CD4-positive, alpha-beta T cell treated with Interleukin-15 for 1 hour (primary cell): ENCODE results near the gene FRS2.

Experiments used
- DNase-seq: peaks from one replicate; pipeline ENCODE4 v3.0.0-alpha.2; 2020

The FRS2 gene

DNA sequence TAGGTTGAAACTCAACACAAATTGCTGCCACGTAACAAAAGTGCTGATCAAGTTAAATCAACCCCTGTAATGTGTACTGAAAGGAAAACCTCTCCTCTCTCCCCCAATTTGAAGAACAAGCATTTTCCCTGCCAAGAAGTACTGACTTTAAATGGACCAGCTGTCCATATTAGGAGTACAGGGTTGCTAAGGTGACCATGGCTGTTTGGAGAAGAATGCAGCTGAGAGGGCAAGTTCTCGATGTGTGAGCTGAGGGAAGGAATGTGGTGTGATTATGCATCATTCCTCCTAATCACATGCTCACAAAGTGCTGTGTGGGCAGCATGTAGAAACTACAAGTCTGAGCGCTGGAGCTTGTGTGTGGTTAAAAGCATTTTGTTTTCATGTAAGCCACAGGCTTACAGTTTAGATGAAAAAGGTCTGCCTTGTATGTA lies 64.2 kb downstream of the FRS2 start:
- DNase-seq = no peak

DNA sequence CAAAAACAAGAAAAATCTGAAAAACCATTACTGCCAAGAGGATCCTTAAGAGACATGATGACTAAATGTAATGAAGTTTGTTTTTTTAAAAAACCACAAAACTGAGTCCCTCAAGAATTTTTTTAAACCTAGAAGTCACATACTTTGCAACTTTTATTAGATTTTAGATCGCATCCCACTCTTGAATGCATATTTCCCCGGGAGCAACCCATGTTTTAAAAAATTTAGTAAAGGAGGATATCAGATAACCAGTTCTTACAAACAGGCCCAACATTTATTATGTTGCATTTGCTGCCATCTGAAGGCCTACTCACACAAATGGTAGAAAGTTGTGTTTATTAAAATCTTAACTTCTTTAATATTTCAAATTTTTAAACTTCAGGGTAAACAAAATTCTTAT lies 70.8 kb downstream of the FRS2 start:
- DNase-seq = no peak

DNA sequence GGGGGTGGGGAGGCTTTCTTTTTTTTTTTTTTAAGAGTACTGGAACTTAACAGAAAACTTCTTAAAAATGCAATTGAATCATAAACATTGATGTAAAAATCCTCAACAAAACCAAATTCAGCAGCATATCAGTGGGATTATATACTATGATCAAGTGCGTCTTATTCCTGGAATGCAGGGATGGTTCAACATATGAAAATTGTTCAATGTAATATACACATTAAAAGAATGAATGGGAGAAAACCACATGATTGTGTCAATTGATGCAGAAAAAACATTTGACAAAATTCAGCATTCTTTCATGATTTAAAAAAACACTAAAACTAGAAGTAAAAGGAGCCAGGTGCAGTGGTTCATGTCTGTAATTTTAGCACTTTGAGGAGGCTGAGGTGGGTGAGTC lies 73.9 kb downstream of the FRS2 start:
- DNase-seq = no peak

DNA sequence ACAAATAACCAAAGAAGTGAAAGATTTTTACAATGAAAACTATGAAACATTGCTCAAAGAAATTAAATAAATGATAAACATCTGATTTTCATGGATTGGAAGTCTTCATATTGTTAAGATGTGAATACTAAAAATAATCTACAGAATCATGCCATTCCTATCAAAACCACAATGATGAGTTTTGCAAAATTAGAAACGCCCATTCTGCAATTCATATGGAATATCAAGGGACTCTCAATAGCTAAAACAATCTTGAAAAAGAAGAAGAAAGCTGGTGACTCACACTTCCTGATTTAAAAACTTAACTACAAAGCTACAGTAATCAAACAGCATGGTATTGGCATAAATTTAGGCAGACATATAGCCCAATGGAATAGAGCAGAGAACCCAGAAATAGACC lies 74.9 kb downstream of the FRS2 start:
- no peak for DNase-seq

DNA sequence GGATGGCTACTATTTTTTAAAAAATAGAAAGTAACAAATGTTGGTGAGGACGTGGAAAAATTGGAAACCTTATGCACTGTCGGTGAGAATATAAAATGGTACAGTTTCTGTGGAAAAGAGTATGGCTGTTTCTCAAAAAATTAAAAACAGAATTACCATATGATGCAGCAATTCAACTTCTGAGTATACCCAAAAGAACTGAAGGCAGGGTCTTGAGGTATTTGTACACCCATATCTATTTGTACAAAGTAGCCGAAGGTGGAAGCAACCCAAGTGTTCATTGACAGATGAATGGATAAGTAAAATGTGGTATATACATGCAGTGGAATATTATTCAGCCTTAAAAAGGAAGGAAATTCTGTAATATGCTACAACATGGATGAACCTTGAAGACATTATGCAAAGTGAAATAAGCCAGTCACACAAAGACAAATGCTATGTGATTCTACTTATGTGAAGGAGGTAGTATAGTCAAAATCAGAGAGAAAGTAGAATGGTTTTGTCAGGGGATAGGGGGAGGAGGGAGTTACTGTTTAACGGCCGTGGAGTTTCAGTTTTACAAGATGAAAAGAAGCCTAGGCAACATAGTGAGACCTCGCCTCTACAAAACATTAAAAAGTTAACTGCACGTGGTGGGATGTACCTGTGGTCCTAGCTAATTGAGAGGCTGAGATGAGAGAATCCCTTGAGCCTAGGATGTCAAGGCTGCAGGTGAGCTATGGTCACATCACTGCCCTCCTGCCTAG lies 76.7 kb downstream of the FRS2 start:
- no peak for DNase-seq

DNA sequence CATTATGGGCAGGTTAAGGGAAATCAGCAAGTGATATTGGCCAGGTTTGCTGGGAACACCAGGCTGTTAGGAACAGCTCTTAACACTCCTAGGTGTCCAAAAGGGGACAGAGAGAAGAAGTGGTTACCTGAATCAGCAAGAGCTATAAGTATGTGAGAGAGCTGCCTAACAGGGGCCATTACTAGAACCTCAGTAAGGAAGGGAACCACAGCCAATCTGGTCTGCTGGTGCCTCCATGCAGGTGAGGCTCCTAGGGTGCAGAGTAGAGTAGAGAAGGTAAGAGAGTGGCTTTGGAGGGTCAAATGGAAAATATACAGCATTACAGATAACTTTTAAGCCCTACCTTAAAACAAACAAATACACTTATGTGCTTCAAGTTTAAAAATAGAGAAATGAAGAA lies 78.5 kb downstream of the FRS2 start:
- DNase-seq = no peak

DNA sequence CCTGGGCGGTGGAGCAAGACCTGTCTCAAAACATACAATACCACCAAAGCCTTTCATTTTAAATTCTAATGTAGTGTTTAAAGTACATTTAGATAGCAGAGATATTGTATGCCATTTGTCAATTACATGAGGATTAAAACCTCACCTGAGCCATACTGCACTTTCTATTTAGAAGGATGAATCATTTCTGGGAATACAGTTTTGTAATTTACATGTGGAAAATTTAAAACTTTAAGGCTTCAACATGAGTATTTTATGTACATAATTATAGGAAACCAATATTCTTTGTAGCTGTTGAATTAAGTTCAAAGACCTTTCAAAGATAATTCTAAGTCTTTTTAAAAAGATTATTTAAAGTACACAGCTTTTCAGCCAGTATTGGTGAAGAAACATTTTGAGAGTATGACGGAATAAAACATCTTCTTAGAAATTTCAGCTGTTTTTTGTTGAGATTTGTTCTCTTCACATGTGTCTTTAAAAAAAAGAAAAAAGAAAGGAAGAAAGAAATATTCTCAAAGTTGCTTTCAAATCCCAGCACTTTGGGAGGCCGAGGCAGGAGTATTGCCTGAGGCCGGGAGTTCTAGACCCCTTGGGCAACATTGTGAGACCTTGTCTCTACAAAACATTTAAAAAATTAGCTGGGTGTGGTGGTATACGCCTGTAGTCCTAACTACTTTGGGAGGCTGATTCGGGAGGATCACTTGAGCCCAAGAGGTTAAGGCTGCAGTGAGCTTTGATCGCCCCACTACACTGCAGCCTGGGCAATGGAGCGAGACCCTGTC lies 80.6 kb downstream of the FRS2 start:
- DNase-seq = no peak

DNA sequence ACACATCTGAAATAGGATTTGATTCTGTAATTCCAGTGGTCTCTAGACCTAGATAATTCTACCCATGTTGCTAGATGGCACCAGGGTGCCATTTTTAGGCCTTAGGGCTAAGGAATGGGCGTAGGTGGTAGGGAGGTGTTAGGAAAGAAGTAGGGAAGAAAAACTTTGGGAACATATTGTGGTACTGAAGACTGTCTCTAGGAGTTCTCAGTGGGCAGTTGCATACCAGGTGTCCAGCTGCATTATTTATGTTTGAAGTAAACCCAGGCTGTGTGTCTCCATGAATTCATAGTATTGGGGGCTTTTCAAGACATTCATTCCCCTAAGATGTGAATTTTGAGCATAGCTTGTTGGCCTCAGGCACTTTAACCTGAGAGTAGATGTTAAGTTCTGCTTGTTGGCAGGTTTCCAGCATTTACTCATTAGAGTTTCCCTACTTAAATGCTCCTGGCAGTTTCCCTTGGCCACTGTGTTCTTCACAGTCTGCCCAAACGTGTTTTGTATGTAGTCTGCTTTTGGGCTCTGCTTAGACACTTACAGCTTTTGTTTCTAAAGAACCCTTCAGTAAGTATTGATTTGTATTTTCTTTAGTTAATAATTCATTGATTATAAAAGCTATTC lies 83.5 kb downstream of the FRS2 start:
- DNase-seq = no peak

DNA sequence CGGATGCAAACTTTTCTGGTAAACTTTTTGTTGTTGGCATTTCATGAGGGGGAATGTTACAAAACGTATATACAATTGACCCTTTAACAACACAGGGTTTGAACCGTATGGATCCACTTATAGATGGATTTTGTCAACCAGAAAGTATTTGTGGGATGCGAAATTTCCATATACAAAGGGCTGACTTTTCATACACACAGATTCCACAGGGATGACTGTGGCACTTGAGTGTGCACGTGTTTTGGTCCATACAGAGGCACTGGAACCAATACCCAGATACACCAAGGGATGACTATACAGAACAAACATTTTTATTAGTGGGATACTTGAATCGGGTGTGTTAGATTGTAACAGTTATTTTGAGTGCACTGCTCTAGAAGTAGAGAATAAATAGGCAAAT lies 85.3 kb downstream of the FRS2 start:
- no peak for DNase-seq

DNA sequence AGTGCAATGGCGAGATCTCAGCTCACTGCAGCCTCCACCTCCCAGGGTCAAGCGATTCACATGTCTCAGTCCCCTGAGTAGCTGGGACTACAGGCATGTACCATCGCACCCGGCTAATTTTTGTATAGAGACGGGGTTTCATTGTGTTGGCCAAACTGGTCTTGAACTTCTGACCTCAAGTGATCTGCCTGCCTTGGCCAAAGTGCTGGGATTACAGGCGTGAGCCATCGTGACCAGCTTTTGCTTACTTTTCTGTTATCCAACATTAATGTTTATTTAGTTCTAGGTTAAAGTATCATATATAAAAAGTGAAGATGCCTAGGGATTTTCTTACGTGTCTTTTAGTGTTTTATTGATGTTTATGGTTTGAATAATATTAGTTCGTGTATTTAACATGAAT lies 86.2 kb downstream of the FRS2 start:
- DNase-seq = no peak

DNA sequence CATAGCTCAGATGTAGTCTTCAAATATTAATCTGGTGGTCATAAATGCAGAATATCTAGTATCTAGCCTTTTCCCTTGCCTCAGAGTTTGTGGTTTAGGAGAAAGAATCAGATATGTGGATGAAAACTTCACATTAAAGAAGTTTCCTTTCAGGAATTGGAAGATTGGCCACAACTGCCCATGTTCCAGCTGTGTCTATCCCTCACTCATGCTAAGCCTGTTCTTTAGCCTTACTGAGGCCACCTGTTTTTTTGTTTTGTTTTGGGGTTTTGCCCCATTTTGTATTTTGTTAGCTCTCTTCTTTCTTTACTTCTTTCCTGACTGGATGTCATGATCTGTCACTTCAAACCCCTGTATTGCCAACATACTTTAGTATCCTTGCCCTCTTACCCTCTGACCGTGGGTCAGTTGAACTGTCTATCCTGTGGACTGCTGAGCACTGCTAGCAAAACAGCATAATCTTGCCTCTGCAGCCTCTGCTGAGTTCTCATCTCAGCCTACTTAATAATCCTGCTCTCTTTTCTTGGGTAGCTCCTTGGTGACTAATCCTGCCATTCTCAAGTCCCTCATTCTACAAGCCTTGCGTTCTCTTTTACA lies 93.1 kb downstream of the FRS2 start:
- no peak for DNase-seq

DNA sequence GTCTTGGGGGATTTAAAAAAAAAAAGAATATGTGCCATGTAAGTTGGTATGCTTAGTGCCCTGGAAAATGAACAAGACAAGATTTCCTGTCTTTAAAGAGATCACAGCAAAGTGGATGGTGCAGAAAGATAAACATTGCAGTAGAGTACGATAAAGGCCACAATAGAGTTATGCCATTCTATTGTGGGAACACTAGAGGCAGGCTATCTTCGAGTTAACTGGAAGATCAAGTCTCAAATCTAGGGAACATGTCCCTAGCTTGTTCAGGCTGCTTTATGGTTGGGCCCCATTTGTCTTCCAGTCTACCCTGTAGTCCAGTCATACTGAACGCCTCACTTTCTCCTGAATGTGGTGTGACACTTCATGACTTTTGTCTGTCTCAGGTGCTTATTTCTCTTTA lies 96.4 kb downstream of the FRS2 start:
- no peak for DNase-seq

DNA sequence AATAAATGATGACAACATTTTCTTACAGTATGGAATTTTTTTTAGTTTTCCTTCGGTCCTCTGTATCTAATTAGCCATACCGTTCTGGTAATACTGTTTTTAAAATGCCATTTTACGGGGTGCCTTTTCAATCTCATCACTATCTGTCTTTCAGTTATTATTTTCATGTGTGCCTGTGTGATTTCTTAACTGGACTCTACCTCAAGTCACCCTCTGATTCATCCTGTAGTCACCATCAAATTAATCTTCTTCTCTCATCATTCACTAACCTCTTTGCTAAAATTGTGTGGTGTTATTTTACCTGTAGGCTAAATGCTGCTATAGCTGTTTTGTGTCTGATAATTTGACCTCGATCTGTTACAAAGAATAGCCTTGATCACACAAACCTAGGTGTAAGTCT lies 99.0 kb downstream of the FRS2 start:
- no peak for DNase-seq

DNA sequence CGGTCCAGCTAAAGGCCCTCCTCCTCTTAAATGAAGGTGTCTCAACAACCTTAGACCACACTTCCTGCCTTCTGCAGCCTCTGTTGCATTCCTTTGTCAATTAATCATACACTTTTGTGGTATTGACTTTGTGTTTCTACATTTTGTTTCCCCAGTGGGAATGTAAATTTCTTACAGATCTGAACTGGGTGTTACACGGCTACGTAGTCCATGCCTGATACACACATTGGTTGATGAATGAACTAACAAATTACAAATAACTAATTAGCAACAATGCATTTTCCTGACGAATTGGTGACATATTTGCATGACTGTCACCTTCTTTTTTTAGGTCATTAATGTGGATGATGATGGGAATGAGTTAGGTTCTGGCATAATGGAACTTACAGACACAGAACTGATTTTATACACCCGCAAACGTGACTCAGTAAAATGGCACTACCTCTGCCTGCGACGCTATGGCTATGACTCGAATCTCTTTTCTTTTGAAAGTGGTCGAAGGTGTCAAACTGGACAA lies 99.9 kb downstream of the FRS2 start:
- no peak for DNase-seq

DNA sequence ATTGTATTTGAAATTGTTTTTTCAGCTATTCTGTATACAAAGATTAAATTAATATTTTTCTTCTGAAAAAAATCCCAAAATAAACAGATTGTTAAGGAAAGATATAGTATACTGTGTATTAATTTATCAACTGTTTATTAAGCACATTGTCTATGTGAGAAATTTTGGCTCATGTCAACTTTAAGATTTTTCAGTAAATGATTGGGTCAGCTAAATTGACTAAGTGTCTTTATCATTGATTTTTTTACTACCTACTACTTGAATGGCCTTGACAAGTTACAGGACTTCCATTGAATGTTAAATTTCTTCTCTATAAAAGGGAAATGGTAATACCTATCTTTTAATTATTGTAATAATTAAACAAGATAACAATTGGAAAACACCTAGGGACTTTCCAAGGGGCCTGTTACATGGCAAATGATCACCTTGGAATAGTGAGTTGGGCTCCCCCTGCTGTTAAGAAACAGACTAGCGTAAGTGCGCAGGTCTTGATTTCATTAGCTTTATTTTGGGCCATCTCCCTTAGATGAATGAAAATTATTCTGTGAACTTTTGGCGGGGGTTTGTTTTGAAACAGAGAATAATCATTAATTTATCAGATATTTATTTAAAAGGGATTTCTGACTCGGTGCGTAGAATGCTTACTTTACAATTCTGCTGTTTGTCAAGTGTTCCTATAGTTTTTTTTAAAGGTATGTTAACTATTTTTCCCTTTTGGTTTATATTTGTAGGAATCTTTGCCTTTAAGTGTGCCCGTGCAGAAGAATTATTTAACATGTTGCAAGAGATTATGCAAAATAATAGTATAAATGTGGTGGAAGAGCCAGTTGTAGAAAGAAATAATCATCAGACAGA lies 100.6 kb downstream of the FRS2 start:
- peak; percentile 54 for DNase-seq

DNA sequence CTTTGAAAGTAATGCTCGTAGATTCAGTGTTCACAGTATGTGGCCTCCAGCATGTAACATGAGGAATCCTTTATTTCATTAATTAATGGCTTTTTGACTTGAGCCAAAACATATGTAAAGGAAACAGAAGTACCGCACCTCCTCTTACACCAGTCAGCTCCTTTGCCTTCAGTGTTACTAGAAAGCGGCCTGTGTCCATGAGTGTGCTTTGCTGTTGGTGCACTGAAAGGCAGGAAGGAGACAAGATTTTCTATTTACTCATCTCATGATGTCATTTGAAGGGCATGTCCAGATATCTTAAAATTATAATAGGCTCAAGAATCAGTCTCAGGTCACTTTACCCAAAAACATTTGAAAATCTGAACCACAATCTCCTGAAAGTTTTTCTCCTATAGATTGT lies 105.2 kb downstream of the FRS2 start:
- no peak for DNase-seq

DNA sequence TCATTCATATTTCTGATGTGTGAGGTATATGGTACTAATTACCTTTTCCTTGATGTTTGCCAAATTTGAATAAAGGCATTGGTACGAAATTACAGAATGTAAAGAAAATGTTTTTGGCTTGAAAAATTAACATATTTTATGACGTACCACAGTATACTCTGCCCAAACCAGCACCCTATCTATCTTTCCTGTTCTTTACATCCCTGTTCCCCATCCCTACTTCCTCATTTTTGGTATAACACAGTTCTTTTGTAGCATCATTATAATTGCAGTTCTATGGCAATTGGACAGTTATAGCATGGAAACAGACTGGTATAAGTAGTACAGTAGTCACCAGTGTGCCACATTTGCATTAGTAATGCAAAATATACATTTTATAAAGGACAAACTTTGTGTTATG lies 108.1 kb downstream of the FRS2 start:
- DNase-seq = no peak

DNA sequence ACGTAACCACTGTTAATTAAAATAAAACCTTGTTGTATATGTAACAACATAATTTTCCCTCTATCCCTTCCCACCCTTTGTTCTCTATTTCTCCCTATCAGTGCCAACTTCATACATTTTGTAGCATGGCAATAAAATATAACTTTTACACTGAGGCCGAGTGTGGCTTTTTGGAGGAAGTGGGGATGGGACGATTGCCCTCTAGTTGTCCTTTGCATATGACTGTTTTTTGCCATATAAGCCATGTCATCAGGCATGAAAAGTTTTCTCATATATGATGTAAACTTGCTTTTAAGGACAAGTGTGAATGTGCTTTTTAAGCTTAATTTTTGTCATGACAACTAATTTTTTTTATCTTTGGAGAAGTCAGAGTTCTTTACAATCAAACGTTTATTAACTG lies 108.8 kb downstream of the FRS2 start:
- no peak for DNase-seq

DNA sequence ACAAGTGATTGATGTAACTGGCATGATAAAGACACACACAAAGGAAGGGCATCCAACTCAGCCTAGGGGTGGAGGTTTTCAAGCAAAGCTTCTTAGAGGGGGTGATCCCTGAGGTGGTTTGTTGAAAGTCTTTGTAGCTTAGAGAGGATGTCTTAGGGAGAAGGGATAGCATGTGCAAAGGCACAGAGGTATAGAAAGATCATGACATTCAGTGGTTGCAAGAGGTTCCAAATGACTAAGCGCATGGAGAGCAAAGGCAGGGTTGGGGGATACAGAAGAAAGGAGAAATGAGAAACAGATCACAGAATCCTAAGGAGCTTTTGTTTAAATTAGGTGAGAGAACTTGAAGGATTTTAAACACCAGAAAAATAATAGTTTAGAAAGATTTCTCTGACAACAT lies 109.9 kb downstream of the FRS2 start:
- DNase-seq = no peak

DNA sequence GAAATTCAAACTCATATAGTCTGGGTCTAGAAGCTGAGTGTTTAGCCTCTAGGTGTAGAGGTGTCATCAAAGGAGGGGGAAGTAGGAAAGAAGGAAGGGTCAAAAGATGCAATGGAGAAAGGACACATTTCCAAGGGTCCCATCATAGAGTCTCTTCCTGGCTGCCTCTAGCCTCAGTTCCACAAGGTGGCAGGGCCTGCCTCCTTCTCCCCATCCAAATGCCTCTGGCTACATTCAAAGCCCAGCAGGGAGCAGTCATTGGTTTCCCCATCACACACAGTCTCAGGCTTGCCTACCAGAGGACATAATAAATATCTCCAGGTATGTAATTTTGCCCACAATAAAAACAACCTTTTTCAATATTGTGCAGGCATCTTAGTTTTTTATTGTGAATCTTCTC lies 113.0 kb downstream of the FRS2 start:
- DNase-seq = no peak

DNA sequence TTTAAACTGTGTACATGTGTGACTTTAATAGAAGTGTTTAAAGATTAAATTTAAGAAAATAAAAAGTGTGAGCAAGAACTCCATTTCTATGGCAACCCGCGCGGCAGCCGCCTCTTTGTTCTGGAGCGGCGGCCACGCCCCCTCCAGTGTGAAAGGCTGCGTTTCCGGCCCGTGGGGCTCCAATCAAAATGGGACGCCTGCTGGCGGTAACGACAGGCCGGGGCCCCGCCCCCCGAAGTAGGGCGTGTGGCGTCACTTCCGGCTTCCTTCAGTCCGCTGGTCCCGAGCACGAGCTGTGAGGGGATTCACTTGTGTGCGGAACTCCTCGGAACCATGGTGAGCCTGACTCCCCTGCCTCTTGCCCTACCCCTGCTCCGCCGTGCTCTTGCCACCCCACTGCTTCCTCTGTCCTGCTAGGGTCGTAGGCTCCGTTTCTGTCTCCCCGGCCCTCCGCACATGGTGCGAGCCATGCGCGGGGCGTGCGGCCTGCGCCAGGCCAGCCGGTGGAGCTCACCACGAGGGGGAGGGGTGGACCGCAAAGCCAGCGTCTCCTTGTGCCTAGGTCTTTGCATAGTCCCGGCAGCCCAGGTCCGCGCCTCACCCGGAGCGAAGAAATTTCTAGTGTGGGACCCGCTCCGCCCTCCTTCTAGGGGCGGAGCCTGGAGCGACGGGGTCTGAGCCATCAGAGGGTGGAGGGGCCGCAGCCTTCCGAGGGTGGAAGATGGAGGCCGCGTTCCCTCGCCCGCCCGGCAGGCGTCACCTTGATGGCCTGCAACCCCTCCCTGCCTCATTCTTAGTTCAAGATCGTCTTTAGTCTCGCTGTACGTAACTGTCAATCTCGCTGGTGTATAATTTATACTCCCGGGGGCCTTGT lies 115.2 kb downstream of the FRS2 start, which contains the start of gene CCT2:
Gene CCT2 (plus strand): TSS at position 271 of the 874 bp plus-strand sequence. CDS start 63 bp downstream, at position 334.
- DNase-seq = peak; percentile 96
